ENCODE data around the gene HNRNPK. TPM values are rescaled to one million over a fixed set of nuclear protein-coding genes. Genes with fewer than 3 reads are reported as not detected.

Gene HNRNPK
- 512 to 712 TPM (median 530 TPM) in 5 replicates for total RNA-seq (2022; extraction: Qiagen RNA extraction)

DNA sequence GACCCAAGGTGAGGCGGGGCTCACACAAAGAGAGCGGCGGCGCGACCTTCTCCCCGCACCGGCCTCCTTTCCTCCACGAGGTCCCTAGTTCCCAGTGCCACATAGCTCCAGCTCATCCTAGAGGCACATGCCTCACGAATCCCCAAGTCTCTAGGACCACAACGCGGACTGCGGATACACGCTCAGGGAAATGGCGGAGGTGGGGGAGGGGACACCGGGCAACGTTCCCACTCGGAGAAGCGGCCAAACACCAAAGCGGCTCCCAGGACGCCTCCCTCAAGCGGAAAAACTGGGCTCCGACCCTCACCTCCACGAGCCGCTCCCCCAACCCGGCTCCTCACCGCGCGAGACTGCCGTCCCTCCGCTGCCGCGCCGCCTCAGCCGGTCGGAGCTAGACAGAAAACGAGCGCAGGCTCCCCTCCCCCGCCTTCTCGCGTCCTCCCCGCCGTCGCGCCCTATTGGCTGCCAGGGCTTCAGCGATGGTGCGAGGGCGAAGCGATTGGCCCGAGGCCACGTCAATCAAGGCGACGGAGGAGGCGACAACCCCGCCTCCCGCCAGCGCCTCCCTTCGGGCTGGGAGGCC is at the start of gene HNRNPK:
Gene HNRNPK, minus strand, starts transcription at position 404 of the 583 bp plus-strand sequence. CDS start 1,963 bp downstream, outside the sequence.

DNA sequence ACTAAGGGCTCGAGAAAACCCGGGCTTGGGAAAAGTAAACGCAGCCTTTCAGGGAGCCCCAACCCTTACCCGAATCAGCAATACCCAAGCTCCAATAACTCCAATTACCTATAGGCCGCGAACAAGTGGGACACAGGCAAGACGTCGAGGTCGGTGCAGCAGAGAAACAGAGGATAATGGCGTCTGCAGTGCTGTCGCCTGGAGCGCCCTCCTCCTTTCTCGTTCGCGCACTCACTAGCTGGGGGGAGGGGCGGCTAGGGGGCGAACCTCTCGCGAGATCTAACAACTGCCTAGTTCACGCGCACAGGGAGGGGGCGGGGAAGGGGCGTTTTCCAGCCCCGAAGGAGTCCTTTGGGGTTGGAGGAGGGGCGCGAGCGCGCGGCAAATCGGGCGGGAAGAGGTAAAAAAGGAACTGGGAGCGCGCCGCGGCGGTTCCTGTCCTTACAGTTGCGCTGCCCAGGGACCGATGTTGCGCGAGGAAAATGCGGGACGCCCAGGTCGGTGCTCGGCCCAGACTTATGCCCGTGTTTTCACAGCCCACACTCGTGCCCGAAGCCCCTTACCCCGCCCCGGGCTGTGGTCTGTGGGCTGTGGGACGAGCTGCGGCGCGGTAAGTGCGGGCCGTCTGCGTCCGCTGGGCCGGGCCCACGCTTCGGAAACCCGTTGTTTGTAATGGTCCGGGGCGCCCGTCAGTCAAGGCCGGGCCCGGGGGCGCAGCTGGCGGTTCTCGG is 545 bp upstream of the HNRNPK start, which contains the start of gene RMI1:
Gene RMI1, plus strand, starts transcription at position 411 of the 731 bp plus-strand sequence. CDS start 20,182 bp downstream, outside the sequence.

DNA sequence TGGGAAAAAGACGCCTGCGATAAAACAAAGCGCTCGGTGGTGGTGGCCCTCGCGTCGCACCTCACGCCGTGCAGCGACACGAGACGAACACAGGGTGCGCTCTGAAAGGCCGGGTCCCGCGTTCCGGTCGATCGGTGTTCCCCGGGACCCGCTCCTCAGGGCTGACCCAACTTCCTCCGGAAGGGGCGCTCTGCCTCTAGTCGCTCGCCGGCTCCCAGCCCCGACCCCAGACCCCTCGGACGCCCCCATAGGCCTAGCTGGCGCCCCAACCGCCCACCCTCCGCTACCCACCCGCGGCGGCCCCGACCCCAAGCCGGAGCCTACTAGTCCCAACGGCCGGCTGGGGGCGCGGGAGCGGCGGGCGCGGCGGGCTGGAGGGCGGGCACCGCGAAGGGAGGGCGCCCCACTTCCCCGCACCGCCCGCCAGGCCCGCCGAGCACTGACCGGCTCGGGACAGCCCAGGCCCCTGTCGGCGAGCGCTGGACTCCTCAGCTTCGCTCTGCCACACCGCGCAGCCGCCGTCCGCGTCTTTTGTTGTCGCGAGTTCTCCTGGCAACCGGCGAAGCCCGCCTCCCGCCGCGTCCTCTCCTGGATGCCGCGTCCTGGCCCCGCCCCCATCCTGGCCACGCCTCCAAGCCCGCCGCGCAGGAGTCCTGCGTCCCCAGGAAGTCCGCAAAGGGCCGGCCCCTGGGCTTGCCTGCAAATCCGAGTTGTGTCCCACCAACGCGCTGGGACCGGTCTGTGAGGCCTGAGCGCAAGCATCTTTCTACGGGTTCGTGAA is 58.9 kb downstream of the HNRNPK start, which contains the start of gene KIF27:
Gene KIF27, minus strand, starts transcription at position 506 of the 781 bp plus-strand sequence. CDS start 5,841 bp downstream, outside the sequence.

Other genes with a start within 250 kb of the HNRNPK start
- gene GKAP1, start 162.4 kb downstream of the HNRNPK start, total RNA-seq (2022; extraction: Qiagen RNA extraction), result 4.0 to 5.0 TPM (median 4.2 TPM) in 5 replicates
- 0.67 to 1.6 TPM (median 1.1 TPM) in 5 replicates for gene KIF27, start 58.8 kb downstream of the HNRNPK start, total RNA-seq (2022; extraction: Qiagen RNA extraction)
- 12.0 to 17.6 TPM (median 13.2 TPM) in 5 replicates for gene RMI1, start 590 bp upstream of the HNRNPK start, total RNA-seq (2022; extraction: Qiagen RNA extraction)